ENCODE data around the gene ZMAT5.

ZMAT5 gene

GRCh38 chr22:29753808-29754657 is 12.8 kb downstream of the ZMAT5 start:
- DNase-seq (ENCODE audit: low read depth) = no peak

- DNase-seq (ENCODE audit: low read depth) = no peak
Observed at GRCh38 chr22:29751669-29752068, 15.1 kb downstream of the ZMAT5 start.

- DNase-seq (ENCODE audit: low read depth) = no peak
Observed at GRCh38 chr22:29750559-29751538, 16.0 kb downstream of the ZMAT5 start.

GRCh38 chr22:29750029-29750428 is 16.8 kb downstream of the ZMAT5 start:
- no peak for DNase-seq (ENCODE audit: low read depth)

- DNase-seq (ENCODE audit: low read depth) = no peak
Observed at GRCh38 chr22:29748248-29748893, 18.4 kb downstream of the ZMAT5 start.

- DNase-seq (ENCODE audit: low read depth) = no peak
Observed at GRCh38 chr22:29747832-29748231, 19.0 kb downstream of the ZMAT5 start.

GRCh38 chr22:29744902-29745301 is 21.9 kb downstream of the ZMAT5 start:
- no peak for DNase-seq (ENCODE audit: low read depth)

GRCh38 chr22:29742326-29742725 is 24.5 kb downstream of the ZMAT5 start:
- no peak for DNase-seq (ENCODE audit: low read depth)

GRCh38 chr22:29741926-29742325 is 24.9 kb downstream of the ZMAT5 start:
- DNase-seq (ENCODE audit: low read depth) = no peak

- no peak for DNase-seq (ENCODE audit: low read depth)
Observed at GRCh38 chr22:29740216-29740615, 26.6 kb downstream of the ZMAT5 start.

GRCh38 chr22:29739346-29739875 is 27.4 kb downstream of the ZMAT5 start:
- no peak for DNase-seq (ENCODE audit: low read depth)

GRCh38 chr22:29738118-29738815 is 28.5 kb downstream of the ZMAT5 start:
- DNase-seq (ENCODE audit: low read depth) = no peak

GRCh38 chr22:29737251-29738117 is 29.3 kb downstream of the ZMAT5 start:
- DNase-seq (ENCODE audit: low read depth) = no peak

GRCh38 chr22:29735416-29735815 is 31.4 kb downstream of the ZMAT5 start:
- DNase-seq (ENCODE audit: low read depth) = no peak

GRCh38 chr22:29734838-29735237 is 32.0 kb downstream of the ZMAT5 start:
- no peak for DNase-seq (ENCODE audit: low read depth)

GRCh38 chr22:29734406-29734805 is 32.4 kb downstream of the ZMAT5 start:
- DNase-seq (ENCODE audit: low read depth) = no peak

GRCh38 chr22:29733362-29734201 is 33.2 kb downstream of the ZMAT5 start:
- no peak for DNase-seq (ENCODE audit: low read depth)

- no peak for DNase-seq (ENCODE audit: low read depth)
Observed at GRCh38 chr22:29732883-29733282, 33.9 kb downstream of the ZMAT5 start.

GRCh38 chr22:29731058-29731850 is 35.6 kb downstream of the ZMAT5 start:
- no peak for DNase-seq (ENCODE audit: low read depth)
